ENCODE results near the gene SRSF11. TPM values are rescaled to one million over a fixed set of nuclear protein-coding genes. Genes with fewer than 3 reads are reported as not detected.
A peak's percentile ranks its signal among the peaks of the same experiment; 100 is the strongest.
"Not testable (repeated sequence)": the region's sequence is repeated elsewhere in the genome, so short reads cannot be mapped to it uniquely, and the experiment has no call there.

The SRSF11 gene
- 79.5 and 140 TPM in 2 replicates for total RNA-seq

DNA sequence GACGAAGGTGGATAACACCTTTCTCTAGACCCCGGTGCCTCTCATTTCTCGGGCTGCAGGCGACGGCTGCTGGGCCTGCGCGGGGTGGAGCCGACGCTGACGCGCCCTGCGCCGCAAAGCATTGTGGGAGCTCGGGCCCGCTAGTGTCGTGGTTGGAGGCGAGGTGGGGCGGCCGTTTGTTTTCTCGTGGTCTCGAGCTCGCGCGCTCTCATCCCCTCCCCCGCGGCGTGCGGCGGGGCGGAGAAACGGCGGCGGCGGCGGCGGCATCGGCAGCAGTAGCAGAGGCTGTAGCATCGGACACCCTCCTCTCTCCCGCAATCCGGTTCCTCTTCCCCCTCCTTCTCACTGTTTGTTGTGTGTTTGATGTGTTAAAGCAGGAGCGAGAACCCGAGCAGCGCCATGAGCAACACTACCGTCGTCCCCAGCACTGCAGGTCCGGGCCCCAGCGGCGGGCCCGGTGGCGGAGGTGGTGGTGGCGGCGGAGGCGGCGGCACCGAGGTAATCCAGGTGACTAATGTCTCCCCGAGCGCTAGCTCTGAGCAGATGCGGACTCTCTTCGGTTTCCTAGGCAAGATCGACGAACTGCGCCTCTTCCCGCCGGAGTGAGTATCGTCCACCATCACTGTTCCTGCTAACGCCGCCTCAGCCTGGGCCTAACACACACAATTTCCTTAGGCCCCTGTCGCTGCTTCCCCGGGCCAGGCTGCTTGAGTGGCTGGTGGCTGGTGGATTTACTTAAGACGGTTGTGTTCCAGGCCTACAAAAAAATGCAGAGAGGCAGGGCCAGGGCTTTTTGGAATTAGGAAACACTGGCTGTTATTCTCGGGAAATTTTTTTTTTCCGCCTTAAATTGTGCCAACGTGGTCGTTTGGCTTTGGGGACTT lies at the start of gene SRSF11:
Gene SRSF11 (plus strand): TSS at position 143 of the 884 bp plus-strand sequence. CDS start 257 bp downstream, at position 400.
- peak; percentile 76 for DNase-seq (ENCODE audit: low read depth)

DNA sequence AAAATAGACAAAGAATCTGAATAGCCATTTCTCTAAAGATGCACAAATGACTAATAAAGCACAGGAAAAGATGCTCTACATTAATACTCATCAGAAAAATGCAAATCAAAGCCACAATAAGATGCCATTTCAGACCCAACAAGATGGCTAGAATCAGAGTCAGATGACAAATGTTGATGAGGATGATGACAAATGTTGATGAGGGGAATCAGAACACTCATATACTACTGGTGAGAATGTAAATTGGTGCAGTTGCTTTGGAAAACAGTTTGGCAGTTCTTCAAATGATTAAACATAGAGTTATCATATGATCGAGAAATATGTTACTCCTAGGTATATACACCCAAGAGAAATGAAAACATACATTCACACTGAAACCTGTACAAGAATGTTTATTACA lies 49.7 kb upstream of the SRSF11 start:
- no peak for DNase-seq (ENCODE audit: low read depth)

- not testable (repeated sequence) for DNase-seq (ENCODE audit: low read depth)
Measured at GRCh38 chr1:70185181-70185580, 36.0 kb upstream of the SRSF11 start.

DNA sequence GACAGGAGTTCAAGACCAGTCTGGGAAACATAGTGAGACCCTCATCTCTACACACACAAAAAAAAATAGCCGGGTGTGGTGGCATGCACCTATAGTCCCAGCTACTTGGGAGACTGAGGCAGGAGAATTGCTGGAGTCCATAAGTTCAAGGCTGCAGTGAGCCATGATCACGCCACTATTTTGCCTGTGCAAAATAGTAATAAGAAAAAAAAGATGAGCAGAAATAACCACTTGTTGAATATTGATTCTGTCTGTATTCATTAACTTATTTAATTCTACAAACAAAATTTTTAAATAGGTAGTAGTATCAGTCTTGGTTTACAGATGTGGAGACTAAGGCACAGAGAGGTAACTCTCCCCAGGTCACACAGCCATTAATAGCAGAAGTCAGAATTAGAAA lies 32.7 kb upstream of the SRSF11 start:
- DNase-seq (ENCODE audit: low read depth) = no peak

DNA sequence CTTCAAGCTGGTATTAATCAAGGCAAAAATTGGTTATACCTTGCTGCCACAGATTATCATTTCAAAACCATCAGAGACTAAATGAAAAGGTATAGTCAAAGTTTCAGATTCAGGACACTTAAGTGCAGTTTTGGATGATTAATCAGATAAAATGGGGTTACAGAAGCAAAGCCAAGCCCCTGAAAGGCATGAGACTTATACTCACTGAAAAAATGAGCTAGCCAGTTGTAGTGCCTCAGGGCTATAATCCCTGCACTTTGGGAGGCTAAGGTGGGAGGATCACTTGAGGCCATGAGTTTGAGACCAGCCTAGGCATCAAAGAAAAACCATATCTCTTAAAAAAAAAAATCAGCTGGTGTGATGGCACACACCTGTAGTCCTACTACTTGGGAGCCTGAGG lies 31.0 kb upstream of the SRSF11 start:
- no peak for DNase-seq (ENCODE audit: low read depth)

- DNase-seq (ENCODE audit: low read depth) = not testable (repeated sequence)
Measured at GRCh38 chr1:70192446-70192845, 28.7 kb upstream of the SRSF11 start.

- no peak for DNase-seq (ENCODE audit: low read depth)
Measured at GRCh38 chr1:70194601-70195000, 26.6 kb upstream of the SRSF11 start.

DNA sequence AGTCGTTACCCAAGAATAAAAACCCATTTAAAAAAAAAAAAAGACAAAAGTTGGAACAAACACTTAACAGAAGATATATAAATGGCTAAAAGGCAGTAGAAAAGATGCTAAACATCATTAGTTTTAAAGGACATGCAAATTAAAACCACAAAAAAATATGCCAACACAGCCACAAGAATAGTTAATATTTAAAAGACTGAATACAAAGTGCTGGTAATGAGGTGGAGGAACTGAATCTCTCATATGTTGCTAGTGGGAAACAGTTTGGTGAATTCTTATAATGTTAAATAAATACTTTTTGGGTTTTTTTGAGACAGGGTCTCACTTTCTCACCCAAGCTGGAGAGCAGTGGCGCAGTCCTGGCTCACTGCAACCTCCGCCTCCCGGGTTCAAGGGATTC lies 25.8 kb upstream of the SRSF11 start:
- peak; percentile 72 for DNase-seq (ENCODE audit: low read depth)

- no peak for DNase-seq (ENCODE audit: low read depth)
Measured at GRCh38 chr1:70196333-70196732, 24.8 kb upstream of the SRSF11 start.

- DNase-seq (ENCODE audit: low read depth) = no peak
Measured at GRCh38 chr1:70200065-70200464, 21.1 kb upstream of the SRSF11 start.

- no peak for DNase-seq (ENCODE audit: low read depth)
Measured at GRCh38 chr1:70202173-70202758, 18.9 kb upstream of the SRSF11 start.

DNA sequence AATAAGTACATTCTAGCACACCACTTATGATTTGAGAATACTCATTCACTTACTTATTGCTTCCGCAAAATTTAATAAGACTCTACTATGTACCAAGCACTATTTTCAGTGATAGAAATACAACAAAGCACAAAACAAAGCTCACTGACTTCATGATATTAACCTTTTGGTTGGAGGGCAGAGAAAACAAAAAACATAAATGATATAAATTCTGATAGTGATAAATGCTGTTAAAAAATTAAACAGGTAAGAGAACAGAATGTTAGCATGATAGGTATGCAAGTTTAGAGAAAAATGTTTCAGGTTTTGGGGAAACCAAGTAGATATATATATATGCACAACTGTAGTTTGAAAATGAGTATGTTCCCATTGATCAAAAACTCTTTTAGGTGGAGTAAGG lies 17.0 kb upstream of the SRSF11 start:
- DNase-seq (ENCODE audit: low read depth) = no peak

DNA sequence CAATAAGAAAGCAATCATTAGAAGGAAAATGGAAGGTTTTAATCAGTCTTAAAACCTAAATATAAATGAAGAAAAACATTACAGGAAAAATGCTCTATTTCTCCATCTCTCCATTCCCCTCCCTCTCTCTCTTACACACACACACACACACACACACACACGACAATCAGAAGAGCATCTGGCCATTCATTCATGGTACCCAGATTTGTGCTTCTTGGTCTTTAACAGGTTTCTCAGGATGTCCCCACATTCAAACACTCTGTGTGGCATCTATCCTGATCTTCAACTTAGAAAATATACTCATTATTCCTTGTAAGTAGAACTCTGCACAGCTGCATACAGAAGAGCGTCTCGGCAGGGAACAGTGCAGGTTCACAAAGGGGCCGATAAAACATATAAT lies 16.6 kb upstream of the SRSF11 start:
- DNase-seq (ENCODE audit: low read depth) = no peak

DNA sequence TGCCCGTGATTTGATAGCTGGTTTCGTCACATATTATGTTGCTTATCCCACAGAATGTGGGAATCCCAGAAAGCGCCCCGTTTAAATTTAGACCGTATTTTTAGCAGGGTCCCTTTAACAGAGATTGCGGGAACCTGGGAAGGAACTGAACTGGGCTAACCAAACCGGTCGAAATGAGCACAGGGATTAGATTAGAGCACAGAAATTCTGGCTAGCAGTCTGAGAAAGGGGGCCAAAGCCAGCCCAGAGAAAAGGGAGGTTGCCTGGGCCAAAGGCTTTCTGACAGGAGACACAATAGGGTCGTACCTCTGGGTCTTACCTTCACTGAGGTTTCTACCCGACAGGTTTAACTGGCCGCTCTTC lies 16.1 kb upstream of the SRSF11 start:
- no peak for DNase-seq (ENCODE audit: low read depth)

DNA sequence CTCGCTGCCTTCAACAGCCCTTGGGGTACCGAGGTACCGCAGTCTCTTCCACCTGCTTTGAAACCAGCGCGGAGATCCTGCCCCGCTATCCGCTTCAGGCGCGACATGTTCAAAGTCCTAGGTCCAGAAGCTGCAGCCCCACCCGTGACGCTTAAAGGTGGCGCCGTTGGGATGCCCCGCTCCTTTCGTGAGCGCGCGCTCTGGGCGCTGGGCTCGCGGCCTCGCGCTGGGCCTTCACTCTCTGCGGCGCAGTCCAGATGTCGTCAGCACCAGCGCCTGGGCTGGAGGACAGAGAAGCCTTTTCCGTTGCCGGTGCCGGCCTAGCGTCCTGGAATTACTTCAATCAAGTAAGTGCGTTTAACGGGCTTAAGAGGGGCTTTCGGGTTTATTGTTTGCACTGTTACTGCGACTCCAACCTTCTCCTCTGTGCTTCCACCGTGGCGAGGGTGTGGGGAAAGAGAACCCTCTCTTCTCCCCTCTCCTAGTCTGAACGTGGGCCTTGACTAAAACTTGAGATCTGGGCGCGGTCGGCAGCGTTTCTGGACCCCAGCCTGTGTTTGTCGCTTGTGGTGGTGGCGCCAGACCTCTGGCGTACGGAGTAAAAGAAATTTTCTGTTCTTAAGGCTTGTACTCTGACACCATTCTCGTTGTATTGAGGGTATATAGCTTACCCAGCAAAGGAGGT lies 15.6 kb upstream of the SRSF11 start, which contains the start of gene LRRC40:
Gene LRRC40 (minus strand): TSS at position 146 of the 685 bp plus-strand sequence. CDS start 39 bp downstream, at position 107.
- peak; percentile 85 for DNase-seq (ENCODE audit: low read depth)

DNA sequence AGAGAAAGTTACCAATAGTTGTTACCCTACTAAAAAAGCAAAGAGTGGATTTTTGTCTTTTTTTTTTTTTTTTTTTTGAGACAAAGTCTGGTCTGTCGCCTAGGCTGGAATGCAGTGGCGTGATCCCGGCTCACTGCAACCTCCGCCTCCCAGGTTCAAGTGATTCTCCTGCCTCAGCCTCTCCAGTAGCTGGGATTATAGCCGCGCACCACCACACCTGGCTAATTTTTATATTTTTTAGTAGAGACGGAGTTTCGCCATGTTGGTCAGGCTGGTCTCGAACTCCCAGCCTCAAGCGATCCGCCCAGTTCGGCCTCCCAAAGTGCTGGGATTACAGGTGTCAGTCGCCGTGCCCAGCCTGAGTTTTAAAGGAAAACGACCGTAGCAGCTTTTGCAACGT lies 14.3 kb upstream of the SRSF11 start:
- not testable (repeated sequence) for DNase-seq (ENCODE audit: low read depth)

DNA sequence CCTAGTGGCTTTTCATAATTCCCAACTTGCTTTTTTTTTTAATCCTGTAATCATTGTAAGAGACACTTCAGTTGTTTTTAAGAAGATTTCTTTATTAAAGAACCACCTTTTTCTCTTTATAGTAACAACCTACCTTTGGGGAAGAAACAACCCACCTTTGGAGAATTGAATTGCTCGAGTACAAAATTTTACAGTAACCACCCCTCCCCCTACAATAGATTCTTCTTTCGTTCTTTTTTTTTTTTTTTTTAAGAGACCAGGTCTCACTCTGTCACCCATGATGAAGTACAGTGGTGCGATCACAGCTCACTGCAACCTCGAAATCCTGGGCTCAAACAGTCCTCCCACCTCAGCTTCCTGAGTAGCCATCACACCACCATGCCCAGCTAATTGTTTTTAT lies 13.7 kb upstream of the SRSF11 start:
- no peak for DNase-seq (ENCODE audit: low read depth)

DNA sequence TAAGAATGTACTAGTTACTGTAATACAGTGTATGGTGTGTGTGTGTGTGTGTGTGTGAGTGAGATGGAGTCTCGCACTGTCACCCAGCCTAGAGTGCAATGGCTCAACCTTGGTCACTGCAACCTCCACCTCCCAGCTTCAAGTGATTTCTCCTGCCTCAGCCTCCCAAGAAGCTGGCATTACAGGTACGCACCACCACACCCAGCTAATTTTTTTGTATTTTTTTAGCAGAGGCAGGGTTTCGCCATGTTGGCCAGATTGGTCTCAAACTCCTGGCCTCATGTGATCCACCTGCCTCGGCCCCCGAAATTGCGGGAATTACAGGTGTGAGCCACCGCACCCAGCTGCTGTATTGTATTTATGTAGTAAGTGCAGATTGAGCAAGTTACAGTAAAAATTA lies 12.9 kb upstream of the SRSF11 start:
- DNase-seq (ENCODE audit: low read depth) = no peak

DNA sequence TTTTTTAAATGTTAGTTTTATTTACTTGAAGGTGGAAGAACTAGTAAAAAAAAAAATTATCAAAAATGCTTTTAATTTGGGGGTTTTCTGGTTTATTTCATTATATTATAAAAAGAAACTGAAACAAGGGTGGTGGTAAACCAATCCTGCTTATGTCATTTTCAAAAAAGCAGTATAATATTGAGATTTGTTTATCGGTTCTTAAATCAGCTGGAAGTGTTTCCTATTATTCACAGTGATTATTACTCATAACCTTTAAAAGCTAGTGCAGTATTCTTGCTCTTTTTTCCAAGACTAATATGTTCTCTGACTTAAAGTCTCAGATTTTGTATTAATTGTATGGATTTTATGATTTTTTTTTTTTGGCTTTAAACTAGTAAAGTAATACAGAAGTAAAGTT lies 10.4 kb upstream of the SRSF11 start:
- DNase-seq (ENCODE audit: low read depth) = no peak

GRCh38 chr1:70211541-70211940 lies 9.6 kb upstream of the SRSF11 start:
- no peak for DNase-seq (ENCODE audit: low read depth)

GRCh38 chr1:70220015-70220414 lies 1.2 kb upstream of the SRSF11 start:
- DNase-seq (ENCODE audit: low read depth) = no peak

DNA sequence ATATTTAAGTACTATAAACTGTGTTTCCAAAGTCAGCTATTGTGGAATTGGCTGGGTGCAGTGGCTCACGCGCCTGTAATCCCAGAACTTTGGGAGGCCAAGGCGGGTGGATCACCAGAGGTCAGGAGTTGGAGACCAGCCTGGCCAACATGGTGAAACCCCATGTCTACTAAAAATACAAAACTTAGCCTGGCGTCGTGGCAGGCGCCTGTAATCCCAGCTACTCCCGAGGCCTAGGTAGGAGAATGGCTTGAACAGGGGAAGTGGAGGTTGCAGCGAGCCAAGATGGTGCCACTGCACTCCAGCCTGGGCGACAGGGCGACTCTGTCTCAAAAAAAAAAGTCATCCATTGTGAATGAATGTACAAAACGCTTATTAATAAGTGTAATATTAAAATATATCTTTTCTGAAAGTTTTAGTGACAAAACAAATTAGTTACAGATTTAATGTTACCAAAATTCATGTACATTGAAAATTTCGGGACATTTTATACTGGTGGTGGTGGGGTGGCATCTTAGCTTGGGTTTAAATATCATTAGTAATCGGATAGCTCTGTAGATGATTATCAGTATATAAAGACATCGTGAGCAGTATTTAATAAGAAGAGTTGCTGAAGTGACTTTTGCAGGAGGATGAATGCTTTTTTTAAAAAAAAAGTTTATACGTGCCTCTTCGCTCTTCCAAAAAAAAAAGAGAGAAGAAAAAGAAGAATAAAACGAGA lies 503 bp upstream of the SRSF11 start:
- peak; percentile 22 for DNase-seq (ENCODE audit: low read depth)
